Stimulated activated CD4-positive, alpha-beta T cell treated with anti-CD3 and anti-CD28 coated beads, Interleukin-1b, Interleukin-23, amount 100 ng/mL, for 24 hours (primary cell): ENCODE results near the gene KMT2D.
A peak's percentile ranks its signal among the peaks of the same experiment; 100 is the strongest.
"Not testable (repeated sequence)": the region's sequence is repeated elsewhere in the genome, so short reads cannot be mapped to it uniquely, and the experiment has no call there.

Experiments used
- DNase-seq, 4 experiments: peaks; one replicate each; pipeline ENCODE4 v3.0.0-alpha.2; 2020; ENCODE audit warnings: low read depth in 4 of 4, low spot score in 1 of 4

The KMT2D gene

DNA sequence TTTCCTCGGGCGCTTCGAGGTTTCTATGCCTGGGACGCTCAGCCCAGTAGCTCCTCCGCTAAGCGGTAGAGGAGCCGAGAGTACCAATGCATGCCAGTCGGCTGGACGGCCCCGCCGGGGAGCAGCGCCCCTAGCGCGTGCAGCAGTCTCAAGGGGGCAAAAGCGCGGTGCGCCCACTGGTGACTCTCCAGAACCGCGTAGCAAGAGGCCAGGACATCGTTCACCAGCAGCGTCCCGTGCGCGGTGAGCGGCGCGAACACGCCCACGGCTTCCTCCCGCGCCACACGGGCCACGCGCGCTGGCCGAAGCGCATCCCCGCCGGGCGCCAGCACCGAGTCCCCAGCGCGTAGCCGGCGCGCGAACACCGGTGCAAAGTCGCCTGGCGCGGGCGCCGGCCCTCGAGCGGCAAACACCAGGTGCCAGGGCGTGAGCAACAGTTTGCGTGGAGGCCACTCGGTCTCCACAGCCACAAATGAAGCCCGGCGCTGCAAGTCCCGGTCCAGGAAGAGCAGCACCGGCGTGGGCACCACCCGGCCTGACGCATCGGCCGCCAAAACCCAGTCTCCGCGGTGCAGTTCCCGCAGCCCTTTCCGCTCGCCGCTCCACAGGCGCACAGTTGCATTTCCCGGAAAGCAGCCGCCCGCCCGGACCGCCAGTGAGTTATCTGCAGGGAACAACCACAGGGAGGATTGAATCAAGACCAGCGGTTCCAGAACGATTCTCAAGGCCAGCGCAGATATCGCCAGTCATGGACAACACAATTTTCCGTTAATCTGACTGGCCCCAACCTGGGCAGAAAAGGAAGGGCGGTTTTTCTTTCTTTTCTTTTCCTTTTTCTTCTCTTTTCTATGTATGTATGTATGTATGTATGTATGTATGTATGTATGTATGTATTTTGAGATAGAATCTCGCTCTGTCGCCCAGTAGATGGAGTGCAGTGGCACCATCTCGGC, 29.5 kb upstream of the KMT2D start:
- DNase-seq, result no peak

DNA sequence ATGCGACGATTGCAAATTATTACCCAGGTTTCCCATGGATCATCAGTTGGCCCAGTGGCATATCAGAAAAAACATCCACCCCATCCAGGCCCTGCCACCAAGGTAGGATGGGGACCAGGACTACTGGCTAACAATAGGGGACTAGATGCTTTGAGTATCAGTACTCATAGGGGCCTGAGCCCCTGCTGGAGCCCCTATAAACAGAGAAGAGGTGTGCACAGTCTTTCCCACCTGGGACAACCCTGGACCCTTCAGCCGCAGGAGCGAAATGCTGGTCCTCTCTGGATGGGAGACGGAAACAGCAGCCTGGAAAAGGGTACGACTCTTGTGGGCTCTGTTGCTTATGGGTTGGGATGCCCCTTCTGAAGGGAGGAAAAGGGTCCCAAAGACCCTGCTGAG, 28.3 kb upstream of the KMT2D start:
- no peak for DNase-seq

DNA sequence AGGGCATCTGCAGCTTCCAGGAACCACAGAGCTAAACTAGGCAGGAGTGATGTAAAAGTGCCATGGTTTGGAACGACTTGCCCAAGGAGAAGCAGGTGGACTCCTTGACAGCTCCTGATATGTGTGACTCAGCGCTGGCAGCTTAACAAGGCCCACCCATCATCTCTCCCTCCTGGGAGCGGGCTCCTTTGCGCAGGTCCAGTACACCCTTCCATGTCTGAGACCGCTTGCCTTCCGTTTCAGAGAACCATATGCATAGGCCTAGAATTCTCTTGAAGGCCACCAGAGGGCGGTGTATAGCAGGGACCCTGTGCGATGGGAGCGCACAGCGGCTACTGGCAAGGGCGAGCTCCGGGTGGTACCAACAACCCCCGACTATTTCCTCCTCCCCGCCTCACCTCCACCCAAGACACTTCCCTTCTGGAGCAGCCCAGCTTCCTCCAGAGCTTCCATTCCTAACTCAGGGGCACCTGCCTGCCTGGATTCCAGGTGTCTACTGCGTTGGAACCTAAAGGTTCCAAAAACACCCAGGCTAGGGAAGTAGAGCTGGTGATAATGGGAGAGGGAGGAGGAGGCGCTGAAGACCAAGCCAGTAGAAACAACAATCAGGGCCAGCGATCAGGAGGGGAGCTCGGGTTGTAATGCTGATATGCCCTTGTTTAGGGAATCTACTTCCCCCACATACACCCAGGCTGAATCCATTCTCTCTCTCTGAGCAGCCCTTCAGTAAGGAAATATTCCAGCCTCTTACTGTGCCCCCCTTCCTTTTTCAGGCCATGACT, 27.7 kb upstream of the KMT2D start:
- DNase-seq, result peak in 3 of 4 experiments; percentile 39 to 57 (median 55)

DNA sequence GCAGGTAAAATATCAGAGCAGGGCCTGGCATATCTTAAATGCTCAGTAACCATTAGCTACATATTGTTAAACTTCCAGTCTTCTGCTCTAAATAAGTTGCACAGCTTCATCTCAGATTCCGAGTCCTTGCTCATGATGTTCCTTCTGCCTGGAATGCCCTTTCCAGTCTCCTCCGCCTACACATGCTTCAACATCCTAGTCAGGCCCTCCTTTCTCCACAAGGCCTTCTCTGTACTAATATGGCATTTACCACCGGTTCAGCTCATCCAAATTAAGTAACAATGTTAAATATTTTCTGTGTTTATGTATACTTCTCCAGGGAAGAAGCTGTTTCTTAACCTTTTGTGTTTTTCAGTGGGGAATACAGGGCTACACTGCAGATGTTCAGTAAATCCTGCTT, 25.5 kb upstream of the KMT2D start:
- DNase-seq, result no peak

DNA sequence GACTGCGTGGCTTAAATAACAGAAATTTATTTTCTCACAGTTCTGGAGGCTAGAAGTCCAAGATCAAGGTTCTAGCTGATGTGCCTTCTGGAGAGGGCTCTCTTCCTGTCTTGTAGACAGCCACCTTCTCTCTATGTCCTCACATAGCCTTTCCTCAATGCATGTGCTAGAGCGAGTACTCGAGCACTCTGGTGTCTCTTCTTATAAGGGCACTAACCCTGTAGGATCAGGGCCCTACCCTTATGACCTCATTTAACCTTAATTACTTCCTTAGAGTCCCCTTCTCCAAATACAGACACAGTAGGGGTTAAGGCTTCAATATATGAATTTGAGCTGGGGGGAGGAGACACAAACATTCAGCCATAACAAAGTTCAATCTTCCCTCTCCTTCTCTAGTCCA, 23.8 kb upstream of the KMT2D start:
- DNase-seq, result no peak

DNA sequence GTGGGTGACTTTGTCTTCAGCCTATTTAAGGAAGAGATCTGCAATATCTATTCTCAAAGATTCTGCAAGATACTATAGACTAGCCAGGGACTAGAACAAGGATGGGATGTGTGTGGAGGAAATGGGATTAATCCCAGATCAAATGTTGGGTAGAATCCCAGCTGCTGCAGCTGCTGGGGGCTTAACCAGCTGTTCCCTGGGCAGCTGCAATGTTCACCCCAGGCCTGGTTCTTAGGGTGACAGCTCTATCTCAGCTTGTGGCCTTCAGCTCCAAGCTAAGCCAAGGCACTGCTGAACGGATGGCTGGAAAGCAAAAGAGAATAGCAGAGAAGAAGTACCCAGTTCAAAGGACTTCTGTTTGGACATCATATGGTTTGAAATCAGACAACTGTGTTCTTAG, 19.2 kb upstream of the KMT2D start:
- DNase-seq, result no peak

DNA sequence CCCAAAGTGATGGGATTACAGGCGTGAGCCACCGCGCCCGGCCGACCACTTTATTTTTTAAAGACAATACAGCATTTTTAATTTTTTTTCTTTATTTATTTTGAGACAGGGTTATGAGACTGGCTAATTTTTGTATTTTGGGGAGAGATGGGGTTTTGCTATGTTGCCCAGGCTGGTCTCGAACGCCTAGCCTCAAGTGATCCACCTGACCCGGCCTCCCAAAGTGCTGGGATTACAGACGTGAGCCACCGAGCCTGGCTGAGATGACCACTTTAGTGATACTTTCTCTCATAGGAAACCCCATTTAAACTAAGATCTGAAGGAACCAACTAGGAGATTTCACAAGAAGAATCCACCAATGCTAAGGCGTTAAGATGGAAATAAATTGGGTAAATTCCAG, 10.4 kb upstream of the KMT2D start:
- no peak for DNase-seq

DNA sequence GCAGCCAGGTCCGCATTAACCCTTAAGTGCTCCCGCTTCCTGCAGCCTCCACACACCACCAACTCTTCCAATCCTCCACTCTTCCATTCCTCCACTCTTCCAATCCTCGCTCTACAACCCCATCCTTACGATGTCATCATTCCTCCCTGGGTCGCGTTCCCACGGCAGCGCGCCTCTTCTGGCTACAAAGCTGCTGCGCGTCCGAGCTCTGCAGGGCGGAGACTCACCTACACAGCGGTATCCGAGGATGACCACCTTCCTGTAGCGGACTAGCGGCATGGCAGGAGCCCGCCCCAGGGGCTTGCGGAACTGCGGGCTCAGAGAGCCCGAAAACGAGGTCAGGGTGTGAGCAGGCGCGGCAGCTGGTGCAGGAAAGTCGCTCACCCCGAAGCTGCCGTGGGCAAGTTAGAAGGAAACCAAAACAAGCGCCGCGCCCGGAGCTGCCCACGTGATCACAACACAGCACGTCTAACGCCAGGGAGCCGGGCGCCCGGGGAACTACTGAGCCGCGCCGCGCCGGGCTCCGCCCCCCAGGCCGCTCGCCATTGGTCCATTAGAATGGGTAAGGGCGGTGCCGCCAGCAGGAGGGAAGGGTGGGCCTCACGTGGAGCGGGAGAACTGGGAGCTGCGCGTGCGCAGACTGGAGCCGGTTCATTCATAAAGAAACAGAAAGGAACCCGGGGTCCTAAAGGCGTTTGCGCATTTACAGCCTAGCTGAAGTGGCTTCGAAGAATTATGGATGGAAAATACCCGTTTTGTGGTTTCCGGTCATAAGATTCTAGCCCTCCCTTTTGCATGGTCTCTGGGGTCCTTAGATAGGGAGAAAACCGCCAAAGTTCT, 9.1 kb upstream of the KMT2D start, which contains the start of gene RHEBL1:
TSS of gene RHEBL1 (minus strand) at position 473 of the 840 bp plus-strand sequence. CDS start at position 279, 194 bp downstream.
- peak; percentile 95 to 98 (median 98) for DNase-seq

DNA sequence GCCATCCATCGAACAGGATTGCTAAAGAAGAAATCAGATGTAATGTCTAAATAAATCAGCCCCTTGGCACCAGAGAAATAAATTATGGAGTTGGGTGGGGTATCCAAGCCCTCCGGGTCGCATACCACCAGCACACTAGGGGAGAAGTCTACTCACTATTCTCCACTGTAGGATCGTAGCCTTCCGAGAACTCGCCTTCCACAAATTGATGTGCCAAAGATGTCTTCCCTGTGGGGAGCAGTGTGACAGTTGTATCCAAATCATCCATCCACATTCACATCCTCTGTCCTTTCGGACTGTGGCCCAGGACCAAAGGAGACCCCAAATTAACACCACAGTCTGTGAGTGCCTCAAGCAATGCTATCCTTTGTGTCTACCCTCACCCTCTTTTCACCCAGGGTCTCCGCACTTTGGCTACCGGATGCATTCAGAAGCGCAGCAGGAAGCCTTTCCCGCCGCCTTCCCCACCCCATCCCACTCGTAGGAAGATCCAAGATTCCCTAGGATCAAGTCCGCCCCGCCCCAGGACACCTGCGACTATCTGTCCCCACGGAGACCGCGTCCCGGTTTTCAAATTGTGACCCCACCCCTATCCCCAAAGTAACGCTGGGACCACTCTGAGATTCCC, 8.4 kb upstream of the KMT2D start:
- DNase-seq, result no peak

DNA sequence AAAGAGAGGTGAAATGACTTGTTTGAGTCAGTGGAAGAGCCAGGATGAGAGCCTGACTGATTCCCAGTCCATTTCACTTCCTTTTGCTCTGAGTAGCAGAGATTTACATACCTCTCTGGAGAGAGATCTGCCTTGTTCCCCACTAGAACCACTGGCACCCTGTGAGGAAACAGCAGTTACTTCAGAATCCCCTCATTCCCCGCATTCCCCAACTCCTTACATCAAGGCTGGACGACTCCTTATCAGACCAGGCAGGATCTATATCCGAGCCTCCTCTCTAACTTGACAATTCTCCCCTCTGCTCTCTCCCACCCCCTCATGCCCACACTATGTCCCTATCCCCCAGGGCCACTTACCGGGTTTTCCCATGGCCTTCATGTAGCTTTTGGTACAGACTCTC, 5.5 kb upstream of the KMT2D start:
- no peak for DNase-seq

DNA sequence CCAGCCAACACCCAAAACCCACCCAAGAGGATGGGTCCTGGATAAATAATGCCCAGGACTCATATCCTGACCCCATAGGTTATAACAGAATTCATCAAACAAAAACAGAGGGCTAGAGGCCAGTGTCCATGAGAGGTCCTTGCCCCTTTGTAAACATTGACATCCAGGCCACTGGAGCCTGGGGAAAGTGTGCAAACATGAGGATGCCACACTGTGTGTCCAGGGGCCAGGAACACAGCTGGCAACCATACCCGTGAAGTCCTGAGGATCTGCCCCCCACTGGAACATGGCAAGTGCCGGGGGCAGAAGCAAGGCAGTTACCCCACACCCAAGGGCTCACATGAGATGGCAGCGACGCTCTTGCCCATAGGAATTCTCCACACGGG, 4.2 kb upstream of the KMT2D start:
- DNase-seq, result no peak

DNA sequence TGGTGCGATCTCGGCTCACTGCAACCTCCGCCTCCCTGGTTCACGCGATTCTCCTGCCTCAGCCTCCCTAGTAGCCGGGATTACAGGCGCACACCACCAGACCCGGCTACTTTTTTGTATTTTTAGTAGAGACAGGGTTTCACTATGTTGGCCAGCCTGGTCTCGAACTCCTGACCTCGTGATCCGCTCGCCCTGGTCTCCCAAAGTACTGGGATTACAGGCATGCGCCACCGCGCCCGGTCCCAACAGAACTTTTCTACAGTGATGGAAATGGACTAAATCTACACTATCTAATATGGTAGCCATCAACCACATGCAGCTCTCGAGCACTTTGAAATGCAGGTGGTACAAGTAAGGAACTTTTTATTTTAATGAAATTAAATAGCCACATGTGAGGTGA, 1.3 kb upstream of the KMT2D start:
- DNase-seq, result not testable (repeated sequence)

DNA sequence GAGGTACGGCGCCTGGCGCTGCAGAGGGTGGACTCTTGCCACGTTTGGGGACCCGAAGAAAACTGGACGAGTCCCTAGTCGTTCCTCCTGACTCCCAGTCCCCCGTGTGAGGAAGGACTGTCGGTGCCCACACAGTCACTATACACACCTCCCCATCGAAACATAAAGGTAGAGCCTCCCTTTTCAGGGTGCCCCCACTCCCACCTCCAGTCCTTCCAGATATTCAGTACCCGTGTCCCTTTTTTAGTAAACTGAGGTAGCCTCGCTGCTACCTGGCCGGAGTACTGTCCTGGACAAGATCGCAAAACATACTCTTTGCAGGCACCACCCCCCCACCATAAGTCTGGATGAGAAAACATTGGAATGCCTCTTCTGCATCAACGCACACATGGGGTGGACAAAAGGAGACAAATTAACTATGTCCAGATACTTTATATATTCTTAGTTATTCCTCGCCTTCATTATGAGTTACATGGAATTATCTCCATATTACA, 610 bp upstream of the KMT2D start:
- no peak for DNase-seq

DNA sequence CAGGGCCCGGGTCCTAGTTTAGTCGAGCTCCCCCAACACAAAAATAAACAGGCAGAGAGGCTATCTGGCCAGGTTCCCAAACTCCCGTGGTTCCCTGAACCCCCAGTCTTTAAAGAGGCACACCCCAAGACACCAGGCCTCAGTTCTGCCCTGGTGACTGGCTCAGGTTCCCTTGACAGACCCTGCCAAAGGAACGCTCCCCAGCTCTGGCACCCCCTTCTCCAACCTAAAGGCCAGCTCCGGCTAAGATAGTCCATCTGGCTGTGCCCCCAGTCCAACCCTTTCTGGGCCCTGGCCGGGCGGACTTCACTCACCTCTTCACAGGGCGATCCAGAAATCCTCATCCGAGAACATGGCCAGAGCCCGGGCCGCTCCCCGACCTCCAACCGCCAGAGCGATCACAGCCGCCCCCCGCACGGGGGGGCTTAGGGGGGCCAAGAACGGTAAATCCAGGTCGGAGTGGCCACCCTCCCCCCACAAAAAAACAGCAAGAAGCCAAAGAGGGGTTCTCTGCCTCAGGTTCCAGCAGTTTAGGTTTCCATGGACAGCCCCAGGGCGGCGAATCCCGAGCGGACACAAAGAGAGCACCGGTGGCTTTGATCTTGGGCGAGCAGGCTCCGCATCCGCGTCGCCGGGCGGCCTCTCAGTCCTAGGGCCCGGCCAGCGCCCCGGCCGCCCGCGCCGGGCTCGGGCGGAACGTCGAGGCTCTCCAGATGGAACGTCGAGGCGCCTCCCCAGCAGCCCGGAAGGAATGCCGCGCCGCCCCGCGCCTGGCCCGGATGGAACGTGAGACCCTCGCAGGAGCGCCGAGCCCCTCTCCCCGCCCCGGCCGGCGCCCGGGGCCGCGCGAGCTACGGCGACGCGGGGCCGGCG, 1.1 kb downstream of the KMT2D start:
- no peak for DNase-seq

DNA sequence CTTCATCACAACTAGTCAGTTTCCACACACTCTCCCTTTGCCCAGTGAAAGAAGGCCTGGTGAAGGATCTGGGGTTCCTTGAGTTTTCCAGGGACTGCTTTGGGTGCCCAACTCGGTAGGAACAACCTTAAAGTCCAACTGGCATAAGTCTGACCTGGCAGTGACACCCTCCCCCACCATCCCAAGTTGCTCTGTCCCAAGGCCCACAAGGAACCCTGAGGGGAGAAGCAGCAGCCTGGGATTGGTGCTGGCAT, 1.6 kb downstream of the KMT2D start:
- DNase-seq, result no peak

DNA sequence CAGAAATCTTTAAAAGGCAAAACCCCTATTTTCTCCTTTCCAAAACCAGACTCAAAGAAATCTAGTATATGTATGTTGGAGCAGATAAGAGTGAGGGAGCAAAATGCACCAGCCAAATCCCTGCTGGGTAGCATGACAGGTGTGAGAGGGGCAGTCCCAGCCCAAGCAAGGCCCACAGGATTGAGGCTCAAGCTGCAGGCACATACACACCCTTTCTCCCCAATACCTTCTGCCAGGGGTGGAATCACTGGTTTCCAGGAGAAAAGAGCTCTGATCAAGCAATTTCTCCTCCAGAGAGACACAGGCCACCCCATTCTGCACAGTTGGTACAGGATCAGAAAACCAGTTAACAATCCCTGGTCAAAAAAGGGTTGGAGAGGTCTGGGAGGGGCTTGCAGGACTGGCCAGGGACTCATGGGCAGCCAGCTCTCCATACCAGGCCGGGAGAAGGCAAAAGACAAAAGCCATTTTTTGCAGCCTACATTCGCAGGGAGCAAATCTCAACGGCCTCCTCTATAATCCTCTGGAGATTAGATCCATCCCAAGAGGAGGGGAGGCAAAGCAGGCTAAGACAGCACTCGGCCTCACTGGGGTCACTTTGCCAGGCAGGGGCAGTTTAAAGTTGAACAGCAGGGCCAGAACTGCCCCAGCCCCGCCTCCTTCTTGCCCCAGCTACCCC, 2.1 kb downstream of the KMT2D start:
- no peak for DNase-seq

DNA sequence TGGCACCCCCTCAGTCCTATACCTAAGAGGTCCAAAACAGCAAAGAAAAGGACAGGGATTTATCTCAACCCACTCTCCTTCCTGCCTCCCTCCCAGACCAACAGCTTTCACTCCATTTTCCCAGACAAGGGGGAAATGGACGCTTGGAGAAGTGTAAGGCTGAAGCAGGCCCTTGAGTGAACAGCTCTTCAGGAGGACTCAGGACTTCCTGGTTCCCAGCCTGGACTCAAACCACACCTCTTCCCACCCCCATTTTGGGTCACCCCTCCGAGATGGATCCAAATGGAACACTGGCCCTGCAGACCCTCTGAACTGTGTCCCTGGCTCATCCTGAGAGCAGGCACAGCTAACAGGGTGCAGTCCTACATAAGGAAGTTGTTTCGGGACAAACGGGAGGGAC, 2.7 kb downstream of the KMT2D start:
- no peak for DNase-seq

DNA sequence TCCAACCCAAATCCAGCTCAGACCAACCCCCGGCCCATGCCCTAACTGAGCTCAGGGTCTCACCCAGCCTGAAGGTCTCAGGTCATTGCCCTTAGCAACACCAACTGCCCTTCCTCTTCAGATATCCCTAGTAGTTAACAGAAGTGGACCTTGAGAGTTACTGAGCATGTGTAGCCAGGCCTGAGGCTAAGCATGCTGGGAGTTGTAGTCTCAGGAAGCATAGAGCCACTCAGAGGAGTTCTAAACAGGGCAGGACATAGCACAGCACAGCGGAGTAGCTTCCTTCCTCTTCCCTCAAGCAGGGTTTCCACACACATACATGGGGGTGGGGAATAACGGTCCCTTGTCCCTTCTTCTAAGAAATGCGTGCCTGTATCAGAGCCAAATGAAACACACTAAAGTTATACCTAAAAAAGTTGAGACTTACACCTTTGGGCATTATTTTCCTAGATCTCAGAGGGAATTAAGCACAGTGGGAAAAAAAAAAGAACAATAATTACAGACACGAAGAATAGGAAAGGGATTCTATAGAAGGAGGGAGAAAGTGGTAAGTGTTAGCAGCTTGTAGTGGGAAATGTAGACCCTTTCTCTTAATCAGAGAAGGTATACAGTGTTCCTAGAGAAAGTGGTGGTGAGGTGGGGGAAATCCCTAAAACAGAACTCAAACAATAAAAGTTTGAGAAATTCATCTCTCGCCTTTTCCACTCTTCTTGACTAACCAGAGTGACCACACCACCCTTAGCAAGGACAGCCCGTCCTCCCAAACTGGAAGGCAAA, 4.4 kb downstream of the KMT2D start:
- peak in 2 of 4 experiments; percentile 20 to 22 for DNase-seq

DNA sequence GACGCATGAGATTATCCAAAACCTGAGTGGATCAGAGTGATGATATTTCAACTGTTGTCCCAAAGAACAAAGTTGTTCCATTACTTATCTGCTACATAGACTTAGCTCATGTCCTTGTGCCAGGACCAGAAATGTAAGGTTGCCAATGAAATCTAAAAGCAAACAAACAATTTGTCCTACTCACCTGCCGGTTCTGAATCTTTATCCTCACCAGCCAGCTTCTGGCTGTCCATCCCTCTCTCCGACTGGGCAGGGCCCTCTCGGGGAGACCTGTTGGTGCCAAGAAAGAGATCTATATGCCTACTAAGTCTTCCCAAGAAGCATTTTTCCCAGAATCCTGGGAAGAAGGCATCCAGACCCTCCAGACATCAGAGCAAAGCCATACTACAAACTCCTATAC, 5.5 kb downstream of the KMT2D start:
- DNase-seq, result no peak
